ENCODE data around the gene AKNAD1. TPM values are rescaled to one million over a fixed set of nuclear protein-coding genes. Genes with fewer than 3 reads are reported as not detected.

Gene AKNAD1
- total RNA-seq, 2 donors from 2014 or later: not detected

DNA sequence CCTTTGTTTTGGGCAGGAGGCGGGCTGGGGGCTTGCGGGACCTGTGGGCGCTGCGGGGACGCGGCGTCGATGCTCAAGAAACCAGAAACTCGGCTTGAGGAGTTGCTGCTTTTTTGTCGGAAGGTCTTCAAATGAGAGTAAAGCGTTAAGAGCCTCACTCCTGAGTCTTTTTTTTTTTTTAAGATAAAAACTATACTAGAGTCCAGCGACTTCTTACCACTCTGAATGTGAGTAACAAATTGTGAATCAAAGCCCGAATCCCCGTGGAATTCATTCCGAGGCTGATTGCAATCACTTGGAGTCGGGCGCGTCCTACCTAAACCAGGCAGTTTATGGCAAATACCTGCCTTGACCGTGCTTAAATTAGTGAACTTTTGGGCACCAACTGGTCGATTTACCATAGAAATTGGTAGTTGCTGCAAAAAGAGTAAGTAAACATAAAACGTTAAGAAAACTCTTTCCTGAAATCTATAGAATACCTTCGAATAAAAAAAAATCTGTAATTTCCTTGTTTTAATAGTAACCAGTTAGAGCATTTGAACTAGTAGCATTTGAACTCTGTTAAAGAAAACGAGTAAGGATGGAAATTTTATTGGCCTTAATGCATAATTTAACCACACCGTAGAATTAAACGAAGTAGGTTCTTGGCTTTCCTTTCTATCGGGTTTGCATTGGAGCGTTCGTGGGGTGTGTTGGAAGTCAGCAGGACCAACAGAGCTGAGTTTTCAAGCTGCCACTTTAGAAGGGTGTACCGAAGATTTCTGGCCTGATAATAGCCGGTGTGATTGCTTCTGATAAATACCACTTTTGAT is 20.7 kb upstream of the AKNAD1 start:
- intact Hi-C loops (cut with DNase I, micrococcal nuclease): no loop called here
- ATAC-seq: peak; percentile 30
- peak in 1 of 2 donors; percentile 38 for DNase-seq

GRCh38 chr1:108871050-108871724 is 14.3 kb upstream of the AKNAD1 start:
- ATAC-seq (no peak), DNase-seq (no peak)
- intact Hi-C loops (cut with DNase I, micrococcal nuclease): no loop called here

GRCh38 chr1:108865316-108865910 is 8.5 kb upstream of the AKNAD1 start:
- ATAC-seq: peak; percentile 97
- intact Hi-C loops (cut with DNase I, micrococcal nuclease): no loop called here
- peak; percentile 23 to 55 for DNase-seq

DNA sequence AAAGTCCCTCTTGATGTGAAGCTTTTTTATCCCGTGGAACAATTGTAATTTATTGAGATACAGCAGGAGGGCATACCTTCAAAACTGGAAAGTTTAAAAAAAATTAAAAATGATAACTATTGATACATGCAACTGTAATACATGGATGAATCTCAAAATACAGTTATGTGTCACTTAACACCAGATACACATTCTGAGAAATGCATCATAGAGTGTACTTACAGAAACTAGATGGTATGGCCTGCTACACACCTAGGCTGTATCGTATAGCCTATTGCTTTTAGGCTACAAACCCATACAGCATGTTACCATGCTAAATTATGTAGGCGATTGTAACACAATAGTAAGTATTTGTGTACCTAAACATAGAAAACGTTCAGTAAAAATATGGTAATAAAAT is 7.1 kb upstream of the AKNAD1 start:
- no peak for ATAC-seq
- intact Hi-C loops (cut with DNase I, micrococcal nuclease): no loop called here
- DNase-seq: no peak

DNA sequence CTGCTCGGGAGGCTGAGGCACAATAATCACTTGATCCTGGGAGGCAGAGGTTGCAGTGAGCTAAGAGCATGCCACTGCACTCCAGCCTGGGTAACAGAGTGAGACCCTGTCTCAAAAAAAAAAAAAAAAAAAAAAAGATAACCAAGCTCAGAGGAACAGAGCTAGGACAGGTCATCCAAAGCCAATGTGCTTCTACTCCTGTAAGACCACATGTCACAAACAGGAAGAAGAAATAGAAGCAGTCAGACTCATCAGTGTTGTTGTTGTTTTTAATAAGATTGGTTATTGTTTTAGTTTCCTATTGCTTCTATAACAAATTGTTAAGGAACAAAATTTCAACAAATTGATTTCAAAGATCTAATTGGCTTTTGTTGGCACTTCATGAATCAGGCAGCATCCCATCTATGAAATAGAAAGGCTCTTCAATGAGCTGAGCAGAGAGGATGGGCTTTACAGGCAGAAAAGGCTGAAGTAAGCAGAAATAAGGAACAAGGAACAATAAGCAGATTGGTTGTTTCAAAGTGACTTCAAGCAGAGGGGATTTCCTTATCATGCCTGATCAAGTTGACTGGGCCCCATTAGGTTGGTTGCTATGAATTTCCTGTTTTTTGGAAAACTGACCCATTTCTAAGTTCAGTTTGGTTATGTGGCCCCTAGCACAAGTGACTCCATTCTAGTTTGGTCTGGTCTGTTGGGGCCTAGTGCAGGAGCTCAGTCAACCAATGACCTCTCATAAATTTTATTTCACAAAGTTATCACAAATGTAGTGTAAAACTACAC is 6.0 kb upstream of the AKNAD1 start:
- intact Hi-C loops (cut with DNase I, micrococcal nuclease): no loop called here
- DNase-seq (no peak), ATAC-seq (no peak)

DNA sequence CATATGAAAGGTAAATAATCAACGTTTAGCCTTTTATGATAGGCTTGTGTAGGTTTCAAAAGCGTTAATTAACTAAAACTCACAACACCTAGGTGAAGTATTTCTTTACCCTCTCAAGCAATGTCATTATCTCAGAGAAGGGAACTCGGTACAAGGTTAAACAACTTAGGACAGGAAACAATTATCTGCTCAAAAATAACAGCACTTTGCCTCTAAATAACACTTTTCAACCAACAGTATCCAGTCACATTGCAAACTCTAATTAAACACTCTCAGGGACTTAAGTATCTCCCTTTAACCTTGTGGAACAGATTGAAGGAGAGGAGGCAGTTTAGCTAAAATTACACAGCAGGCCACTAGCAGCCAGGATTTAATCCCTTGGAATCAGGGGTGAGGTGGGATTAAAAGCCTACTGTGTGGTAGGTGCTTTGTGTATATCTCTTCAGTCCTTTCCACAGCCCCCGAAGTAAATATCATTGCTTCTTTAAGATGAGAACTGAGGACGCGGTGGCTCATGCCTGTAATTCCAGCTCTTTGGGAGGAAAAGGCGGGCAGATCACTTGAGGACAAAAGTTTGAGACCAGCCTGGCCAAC is 5.2 kb upstream of the AKNAD1 start:
- intact Hi-C loops (cut with DNase I, micrococcal nuclease): no loop called here
- no peak for ATAC-seq

DNA sequence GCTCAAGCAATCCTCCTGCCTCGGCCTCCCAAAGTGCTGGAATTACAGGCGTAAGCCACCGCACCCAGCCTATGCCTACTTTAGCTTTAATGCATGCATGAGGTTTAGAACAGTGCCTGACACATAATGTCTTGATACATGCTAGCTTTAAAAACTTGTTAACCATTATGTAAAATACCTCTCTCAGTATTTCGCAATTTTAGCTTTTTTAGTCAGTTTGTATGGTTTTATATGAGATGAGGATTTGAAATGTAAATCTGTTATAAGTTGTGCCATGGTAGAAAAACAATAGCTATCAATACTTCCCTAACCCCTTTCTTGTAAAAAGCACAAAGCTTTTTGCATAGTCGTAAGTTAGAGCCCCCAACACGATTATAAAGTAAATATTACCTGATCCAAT is 4.7 kb upstream of the AKNAD1 start:
- intact Hi-C loops (cut with DNase I, micrococcal nuclease): no loop called here
- DNase-seq: no peak
- ATAC-seq: no peak

More for the DNA sequence above, 5.2 kb upstream of the AKNAD1 start:
- DNase-seq: no peak

DNA sequence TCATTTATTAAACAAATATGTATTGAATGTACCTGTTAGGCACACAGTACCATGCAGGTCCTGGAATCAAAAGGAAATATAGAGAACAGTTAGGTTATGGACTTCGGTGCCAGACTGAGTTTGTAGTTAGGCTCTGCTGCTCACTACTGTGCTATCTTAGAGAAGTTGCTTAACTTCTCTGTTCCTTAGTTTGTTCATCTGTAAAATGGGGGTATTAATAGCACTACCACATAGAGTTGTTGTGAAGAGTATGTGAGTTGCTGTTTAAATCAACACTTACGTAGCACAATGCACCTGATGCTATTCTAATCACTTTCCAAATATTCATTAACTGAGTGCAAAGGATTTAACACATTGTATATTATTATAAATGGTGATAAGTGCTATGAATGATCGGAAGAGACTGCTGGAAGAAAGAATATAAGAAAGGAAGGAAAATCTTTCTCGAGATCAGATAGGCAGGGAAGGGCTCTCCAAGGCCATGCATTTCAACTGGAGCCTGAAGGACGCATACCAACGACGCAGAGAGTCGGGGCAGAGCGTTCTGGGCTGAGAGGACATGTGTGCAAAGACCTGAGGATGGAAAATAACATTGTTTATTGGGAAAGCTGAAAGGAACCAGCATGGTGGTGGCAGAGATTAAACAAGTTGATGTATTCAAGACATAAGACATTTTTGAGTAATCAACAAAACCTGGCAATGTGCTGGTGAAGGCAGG is 3.5 kb upstream of the AKNAD1 start:
- DNase-seq (no peak), ATAC-seq (no peak)
- intact Hi-C loops (cut with DNase I, micrococcal nuclease): no loop called here

DNA sequence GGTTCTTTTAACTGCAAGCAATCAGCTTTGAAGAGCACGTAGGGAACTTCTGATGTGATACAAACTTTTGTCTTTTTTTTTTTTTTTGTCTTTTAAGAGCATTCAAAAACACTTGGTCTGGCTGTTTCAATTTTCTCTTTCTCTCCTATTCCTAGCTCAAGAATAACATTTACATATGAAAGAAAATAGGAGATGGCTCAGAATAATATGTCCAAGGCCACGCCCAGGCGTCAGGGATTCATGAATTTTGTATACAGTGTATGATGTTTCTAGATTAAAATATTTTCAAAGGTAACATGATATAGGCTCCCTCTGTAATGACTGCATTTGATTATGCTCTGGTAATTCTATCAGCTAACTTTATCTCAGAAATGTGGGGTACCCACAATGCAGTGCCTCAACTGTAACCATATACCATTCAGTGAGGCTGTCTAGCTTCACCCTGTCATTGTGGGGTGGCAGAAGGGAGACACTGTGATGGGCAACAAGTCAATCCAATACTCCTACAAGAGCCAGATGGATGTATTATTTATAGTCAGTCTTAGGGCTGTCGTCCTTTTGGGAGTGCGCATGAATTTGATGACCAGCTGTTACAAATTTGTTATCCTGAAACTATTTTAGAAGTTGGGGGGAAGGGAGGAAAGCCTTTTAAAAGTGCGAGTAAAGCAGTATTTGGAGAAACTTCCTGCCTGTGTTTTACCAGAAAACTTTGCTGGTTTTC is 1.5 kb upstream of the AKNAD1 start:
- intact Hi-C loops (cut with DNase I, micrococcal nuclease): no loop called here
- ATAC-seq: no peak
- no peak for DNase-seq

DNA sequence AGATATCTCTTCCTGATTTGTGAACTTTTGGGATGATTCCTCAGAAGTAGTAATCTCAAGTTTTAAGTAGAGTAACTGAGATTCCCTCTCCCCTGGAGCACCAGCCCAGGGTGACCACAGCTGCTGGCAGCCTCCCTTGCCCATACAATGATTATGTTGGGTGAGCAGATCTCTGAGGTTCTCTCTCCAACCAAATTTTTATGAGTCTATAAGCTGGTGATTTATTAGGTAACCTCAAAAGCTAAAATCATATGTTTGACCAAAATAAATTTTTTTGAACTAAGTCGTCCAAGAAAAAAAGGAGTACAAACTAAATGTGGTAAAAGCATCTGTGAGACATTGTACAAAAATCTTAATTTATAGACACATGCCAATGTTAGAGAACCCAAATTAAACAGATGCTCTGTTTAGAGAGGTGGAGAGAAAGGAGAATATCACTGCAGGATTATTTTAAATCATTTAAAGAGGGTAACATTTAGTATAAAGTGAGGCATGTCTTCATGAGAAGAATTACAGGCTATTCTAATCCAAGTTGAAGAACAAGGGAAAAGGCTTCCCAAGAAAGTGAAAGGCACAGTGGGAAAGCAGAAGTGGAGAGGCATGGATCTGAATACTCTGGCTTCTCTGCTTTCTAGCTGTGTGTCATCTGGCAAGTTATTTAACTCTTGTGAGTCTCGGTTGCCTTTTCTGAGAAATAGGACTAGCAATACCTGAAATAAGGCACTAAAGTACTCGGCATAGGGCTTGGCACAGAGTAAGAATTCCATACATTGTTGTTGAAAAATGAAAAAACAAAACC is 2.5 kb downstream of the AKNAD1 start:
- ATAC-seq (no peak), DNase-seq (no peak)
- intact Hi-C loops (cut with DNase I, micrococcal nuclease): no loop called here

- intact Hi-C loops (cut with DNase I, micrococcal nuclease): no loop called here
- ATAC-seq (no peak), DNase-seq (no peak)
Observed at GRCh38 chr1:108852221-108852975, 4.5 kb downstream of the AKNAD1 start.

DNA sequence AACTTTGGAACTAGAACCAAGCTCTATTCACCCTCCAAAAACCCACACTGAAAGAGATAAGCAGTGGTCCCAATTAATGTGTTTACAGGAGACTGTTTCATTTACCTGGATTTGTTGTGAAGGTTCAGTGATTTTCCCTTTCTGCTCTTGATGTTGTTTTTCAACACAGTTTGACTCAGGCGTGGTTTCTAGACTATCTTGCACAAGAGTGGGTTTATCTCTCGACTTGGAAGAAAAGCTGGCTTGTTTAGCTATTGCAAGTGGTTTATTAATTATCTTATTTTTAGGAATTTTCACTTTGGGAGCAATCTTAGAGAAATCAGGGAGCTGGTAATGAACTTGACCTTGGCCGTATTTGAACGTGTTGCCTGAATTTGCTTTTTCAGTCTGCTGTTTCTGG is 5.3 kb downstream of the AKNAD1 start:
- no peak for DNase-seq
- no peak for ATAC-seq
- intact Hi-C loops (cut with DNase I, micrococcal nuclease): no loop called here

GRCh38 chr1:108850929-108851328 is 6.0 kb downstream of the AKNAD1 start:
- DNase-seq (no peak), ATAC-seq (no peak)
- intact Hi-C loops (cut with DNase I, micrococcal nuclease): no loop called here

DNA sequence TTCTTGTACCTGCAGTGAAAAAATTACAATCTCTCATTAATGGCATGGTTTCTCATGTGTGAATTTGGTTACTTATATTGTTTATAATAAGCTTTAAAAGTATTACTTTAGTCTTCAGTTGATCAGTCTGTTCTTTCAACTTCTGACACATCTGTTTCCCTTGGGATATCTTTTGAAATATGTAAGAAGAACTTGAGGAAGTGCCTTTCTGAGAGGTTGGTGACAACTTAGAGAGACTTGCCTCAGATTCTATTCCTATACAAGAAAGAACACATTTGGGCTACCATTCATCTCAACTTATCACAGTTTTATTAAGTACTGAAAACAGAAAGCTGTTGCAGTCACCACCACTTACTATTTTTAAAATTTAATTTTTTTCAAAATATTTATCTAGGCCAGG is 8.1 kb downstream of the AKNAD1 start:
- DNase-seq (no peak), ATAC-seq (no peak)
- intact Hi-C loops (cut with DNase I, micrococcal nuclease): no loop called here

- DNase-seq (no peak), ATAC-seq (no peak)
- intact Hi-C loops (cut with DNase I, micrococcal nuclease): no loop called here
Observed at GRCh38 chr1:108847494-108847893, 9.4 kb downstream of the AKNAD1 start.

GRCh38 chr1:108845991-108846390 is 10.9 kb downstream of the AKNAD1 start:
- ATAC-seq (no peak), DNase-seq (no peak)
- intact Hi-C loops (cut with DNase I, micrococcal nuclease): no loop called here

Data from left colon (tissue), 2 donors.